Fibroblast of skin of left biceps (primary cell): ENCODE data around the gene CD93.

ENCODE experiments used
- DNase-seq, 2 experiments: peaks; one replicate each; pipeline ENCODE4 v3.0.0-alpha.2; 2013; ENCODE audit warnings: low read depth in 2 of 2

The CD93 gene

DNA sequence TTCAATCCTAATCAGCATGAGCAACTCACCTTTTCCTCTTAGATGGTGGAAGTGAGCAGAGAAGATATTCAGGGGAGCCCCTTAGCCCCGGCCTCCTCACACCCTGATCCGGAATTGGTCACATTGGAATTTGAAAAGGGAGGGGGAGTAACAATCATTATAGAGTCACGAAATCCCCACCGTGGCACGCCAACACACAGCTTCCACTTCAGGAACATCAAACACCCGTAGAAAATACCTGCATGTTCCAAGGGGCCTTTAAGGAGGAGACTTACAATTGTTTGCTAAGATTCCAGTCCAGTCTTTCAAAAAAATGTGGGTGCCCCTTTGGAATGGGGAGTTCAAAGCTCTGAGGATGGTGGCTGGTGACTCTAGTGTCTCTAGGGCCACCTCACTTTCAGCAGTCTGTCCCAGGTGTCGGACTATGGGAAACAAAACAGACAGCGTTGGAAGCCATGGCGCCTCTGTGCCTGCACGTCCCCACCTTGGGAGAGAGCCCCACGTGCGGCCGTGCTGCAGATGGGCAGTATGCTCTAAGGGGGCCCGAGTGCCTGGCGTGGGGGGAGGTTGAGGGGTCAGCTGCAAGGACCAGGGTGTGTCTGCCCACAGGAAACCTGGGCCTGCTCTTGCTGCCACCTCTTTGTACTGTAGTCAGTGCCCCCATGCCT lies 2.4 kb downstream of the CD93 start:
- DNase-seq: no peak

DNA sequence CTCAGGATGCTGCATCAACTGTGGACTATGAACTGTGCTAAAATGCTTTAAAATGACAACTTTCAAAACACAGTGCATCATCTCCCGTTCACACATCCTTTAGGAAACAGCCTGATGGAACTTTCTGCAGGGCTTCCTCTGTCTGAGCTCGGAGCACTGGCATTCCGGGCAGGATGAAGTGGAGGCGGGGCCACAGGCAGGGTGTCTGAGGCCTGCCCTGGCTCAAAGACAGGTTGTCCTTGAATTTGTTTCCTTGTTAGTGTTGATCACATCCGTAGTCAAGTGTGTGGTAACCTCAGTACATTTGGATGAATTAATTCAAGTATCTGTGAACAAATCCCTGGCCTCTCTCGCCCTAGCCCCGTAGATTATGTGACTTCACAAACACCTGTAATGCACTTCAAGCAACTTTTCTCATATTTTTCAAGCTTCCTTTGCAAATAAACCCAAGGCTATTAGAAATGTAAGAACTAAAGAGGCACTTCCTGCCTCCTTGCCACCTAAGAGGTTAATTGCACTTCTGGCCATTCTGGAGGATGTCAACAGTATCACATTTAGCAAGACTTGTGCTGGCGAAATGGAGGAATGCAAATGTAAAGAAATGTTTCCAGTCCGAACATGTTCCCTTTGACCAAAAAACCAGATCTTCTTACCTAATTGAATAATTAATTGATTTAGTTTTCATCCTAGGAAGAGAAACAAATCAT lies 3.1 kb downstream of the CD93 start:
- no peak for DNase-seq

DNA sequence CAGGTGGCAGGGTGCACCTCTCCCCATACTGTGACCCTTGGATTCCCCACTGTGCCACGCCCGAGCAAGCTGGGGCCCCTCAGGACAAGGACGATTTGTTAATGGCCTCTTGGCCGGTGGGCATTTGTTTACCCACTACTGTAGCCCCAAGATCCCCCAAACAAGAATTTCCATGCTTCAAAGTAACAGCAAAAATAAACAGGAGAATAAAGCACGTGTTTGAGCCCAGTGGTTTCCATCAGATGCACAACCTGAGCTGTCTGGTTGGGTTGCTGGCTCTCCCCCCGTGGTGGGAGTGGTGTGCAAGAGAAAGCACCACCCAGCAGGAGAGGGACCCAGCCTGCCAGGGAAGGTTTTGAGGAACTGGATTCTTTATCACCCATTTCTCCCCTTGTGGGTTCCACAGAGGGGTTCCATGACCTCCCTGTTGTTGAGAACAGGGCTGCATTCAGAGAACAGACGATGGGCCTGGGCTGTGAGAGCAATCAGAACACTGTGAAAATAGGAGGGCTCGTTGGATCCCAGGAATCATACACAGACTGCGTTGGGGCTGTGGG lies 4.8 kb downstream of the CD93 start:
- DNase-seq: no peak

DNA sequence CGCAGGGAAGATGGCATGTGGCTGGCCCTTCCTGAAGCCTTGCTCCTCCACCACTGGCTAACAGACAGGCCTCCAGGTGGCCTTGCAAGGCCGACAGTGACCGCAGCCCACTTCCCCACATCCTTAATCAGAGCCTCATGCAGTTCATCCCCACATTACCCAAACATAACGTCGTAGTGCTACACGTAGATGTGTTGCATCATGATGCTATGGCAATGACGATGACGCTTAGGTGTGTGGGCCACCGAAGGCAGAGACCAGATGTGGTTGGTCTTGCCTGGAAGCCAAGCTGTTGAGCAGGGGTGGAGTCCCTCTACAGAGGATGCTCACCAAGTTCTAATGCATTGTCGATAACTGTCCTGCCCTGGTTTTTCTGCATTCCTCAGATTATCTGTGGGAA lies 5.6 kb downstream of the CD93 start:
- no peak for DNase-seq

DNA sequence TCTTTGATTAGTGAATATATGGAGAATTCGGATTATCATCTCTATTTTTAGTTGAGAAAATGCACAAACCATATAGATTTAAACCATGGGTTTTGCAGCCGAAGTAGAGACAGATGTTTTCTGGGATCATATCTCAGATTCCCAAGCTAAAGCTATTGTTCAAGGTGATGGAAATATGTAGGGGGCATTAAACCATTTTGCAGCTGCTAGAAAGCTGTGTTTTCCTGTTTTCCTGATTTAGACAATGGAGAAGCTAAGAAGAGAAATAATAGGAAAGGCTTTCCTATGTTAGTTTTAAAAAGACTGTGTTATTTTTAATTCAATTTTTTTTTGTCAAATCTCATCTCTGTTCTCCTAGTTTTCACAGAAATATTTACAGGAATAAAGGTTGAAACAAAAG lies 6.2 kb downstream of the CD93 start:
- DNase-seq: no peak

DNA sequence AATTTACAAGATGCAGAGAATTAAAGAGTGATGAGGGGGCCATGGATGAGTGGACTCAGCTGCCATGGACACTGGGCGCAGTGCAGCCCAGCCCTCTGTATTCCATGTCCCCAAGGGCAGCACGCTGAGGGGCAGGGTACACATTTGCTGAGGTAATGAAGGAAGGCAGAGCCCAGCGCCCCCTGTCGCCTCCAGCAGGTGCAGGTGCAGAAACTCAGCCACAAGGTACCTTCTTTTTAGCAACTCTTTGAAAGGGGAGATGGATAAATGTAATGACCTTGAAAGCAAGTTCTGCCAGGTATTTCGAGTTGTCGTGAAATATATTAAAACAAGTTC lies 7.1 kb downstream of the CD93 start:
- no peak for DNase-seq

- no peak for DNase-seq
Measured at GRCh38 chr20:23078351-23079015, 7.6 kb downstream of the CD93 start.

DNA sequence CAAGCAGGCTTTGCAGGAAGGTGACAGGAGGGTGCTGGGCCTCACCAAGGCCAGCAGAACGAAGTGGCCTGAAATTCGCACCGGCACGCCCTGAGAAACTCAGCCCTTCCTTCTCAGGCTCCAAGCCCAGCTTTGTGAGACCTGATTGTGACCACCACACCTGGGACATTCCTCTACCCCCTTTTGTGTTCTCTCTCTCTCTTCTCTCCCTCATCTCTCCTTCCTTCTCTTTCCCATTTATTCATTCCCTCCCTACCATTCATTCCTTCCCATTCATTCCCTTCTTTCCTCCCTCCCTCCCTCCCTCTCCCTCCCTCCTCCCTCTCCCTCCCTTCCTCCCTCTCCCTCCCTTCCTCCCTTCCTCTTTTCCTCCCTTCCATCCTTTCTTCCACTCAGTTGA lies 8.8 kb downstream of the CD93 start:
- DNase-seq: no peak

DNA sequence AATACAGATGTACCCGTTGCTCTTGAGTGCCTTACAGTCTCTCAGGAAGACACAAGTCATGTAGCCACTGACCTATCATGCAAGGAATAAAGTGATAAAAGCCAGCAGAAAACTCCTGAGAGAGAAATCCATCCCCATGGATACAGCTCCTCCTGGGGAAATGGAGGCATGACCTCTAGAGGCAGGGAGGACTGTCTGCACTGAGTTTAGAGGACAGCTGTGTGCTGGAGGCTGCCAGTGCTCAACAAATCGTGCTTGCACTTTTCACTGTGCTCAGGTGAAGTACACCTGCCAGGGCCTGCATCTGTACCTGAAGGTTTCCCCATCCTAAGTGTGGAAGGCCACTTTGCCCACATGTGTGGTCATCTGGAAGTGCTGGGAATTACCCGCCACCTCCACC lies 12.1 kb downstream of the CD93 start:
- DNase-seq: no peak

GRCh38 chr20:23072892-23073586 lies 13.1 kb downstream of the CD93 start:
- no peak for DNase-seq

- no peak for DNase-seq
Measured at GRCh38 chr20:23071996-23072395, 14.1 kb downstream of the CD93 start.

GRCh38 chr20:23071398-23071797 lies 14.7 kb downstream of the CD93 start:
- no peak for DNase-seq

DNA sequence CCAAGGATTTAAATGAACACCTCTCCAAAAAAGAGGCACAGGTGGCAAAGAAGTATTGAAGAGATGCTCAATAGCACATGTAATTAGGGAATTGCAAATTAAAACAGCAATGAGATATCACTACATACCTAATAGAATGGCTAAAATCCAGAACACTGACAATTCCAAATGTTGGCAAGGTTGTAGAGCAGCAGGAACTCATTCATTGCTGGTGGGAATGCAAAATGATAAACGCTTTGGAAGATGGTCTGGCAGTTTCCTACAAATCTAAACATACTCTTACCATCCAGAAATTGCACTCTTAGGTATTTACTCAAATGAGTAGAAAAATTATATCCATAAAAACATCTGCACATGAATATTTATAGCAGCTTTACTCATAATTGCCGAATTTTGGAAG lies 17.0 kb downstream of the CD93 start:
- DNase-seq: no peak

DNA sequence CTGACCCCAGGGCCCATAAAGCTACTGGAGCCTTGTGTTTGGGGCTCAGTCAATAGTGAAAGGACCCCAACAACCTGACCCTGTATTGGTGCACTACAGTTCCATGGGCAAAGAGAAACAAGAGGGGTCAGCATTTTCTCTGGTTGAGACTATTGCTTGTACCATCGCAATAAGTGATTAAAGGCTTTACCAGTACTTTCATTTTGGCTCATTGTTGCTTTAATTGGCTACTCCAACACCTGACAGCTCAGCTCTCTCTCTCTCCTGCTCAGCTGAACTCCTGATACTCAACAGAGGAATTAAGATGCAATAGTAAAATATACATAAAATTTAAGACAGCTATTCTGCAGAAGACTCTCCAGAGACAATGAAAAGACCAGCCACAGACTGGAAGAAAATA lies 17.8 kb downstream of the CD93 start:
- DNase-seq: no peak

DNA sequence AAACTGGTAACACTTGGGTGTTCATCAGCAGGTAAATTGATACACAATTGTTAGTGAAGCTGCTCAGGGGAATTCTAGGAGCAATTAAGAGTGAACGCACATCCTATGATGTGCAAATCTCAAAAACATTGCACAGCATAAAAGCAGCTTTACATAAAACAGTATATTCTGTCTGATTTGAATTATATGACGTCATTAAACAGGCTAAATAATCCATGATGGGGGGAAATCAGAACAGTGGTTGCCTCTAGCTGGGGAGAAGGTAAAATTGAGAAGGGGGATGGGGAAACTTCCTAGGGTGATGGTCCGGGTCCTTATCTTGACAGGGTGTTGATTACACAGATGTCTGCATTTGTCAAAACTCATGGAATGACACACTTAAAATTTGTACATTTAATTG lies 19.4 kb downstream of the CD93 start:
- no peak for DNase-seq

DNA sequence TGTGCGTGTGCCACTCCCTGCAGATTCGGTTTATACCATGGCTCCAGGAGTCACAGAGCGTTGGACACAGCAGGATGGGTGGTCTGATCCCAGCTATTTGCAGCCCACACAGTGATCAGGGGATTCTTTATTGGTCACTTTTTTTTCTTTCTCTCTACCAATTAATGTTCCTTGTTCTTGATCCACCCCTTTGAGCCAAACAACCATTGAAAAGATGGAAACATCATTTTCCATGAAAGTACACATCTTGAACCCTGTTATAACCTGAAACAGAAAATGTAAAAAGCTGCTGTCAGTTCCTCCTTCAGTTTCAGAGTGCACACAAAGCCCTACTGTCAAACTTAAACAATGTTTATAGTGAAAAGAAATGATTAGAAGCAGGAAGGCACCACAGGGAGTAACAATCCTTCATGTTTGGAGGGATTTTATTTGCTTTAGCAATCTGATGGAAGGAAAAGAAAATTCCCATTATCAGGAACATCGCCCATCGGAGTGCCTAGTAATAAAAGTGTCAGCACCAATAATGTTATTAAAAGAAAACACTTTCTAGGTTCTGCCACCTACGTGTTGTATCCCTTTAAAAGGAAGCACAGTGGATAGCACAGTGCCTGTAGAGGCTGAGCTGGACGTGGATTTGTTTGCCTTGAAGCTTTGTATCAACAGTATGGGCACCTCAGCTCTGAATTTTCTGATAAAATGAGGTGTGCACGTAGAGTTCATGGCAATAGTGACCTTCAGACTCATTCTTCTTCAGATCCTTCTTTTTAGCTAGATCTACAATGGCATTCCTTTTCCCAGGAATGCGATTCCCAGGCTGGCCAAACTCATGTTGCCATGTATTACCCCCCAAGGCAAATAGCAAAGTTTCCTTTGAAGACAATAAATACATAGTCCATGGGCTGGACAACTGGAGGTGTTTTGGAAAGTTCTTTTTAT lies 20.6 kb downstream of the CD93 start:
- no peak for DNase-seq

GRCh38 chr20:23063581-23063980 lies 22.5 kb downstream of the CD93 start:
- DNase-seq: no peak

DNA sequence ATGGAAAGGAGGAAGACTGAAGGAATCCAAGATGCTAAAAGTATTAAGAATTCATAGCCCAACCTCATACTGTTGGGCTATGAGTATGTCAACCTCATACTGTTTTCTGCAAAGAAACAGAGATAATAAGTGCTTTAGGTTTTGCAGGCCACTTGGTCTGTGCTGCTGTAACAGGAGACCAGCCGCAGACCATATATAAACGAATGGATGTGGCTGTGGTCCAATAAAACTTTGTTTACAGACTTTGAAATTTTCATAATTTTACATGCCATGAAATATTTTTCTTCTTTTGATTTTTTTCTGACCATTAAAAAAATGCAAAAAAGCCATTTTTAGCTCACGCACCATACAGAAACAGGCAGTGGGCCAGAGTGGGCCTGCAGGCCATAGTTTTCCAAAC lies 23.0 kb downstream of the CD93 start:
- no peak for DNase-seq

- DNase-seq: no peak
Measured at GRCh38 chr20:23062632-23063031, 23.5 kb downstream of the CD93 start.

DNA sequence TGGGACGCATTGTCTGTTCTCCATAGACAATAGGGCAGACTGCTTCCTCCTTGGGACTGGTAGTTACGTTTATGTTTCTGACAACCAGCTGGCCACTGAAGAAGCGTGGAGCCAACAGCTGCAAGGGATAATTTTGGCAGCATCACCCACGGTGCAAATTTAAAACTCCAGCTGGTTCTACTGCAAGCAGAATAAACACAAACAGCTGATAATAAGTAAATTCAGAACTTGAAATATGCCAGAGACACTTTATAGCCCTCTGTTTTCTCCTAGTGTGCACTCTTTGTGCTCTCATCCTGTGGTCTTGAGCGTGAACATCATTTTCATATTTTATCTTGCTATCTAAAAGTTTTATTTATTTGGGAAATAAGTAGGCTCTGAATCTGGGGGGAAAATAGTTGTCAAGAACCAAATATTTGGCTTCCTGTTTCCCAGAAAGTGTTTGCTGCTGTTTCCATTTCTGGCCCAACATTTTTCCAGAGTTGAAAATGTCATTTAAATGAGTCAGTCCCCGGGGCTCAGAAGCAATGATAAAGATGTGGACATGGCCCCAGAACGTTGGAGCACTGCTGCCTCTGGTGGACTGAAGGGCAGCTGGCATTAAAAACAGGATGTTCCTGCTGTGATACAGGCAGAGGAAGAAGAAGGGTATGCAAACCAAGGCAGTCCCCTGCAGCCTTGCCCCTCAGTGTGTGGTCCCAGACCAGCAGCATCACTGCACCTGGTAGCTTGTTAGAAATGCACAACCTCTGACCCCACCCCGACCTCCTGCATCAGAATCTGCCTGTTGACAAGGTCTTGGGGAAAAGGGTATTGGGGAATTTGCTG lies 24.2 kb downstream of the CD93 start:
- DNase-seq: peak; percentile 45 to 52
